ENCODE measurements around the gene CAB39. TPM values are rescaled to one million over a fixed set of nuclear protein-coding genes. Genes with fewer than 3 reads are reported as not detected.

The CAB39 gene
- total RNA-seq, 2 donors from 2014 or later: 104 to 123 TPM

DNA sequence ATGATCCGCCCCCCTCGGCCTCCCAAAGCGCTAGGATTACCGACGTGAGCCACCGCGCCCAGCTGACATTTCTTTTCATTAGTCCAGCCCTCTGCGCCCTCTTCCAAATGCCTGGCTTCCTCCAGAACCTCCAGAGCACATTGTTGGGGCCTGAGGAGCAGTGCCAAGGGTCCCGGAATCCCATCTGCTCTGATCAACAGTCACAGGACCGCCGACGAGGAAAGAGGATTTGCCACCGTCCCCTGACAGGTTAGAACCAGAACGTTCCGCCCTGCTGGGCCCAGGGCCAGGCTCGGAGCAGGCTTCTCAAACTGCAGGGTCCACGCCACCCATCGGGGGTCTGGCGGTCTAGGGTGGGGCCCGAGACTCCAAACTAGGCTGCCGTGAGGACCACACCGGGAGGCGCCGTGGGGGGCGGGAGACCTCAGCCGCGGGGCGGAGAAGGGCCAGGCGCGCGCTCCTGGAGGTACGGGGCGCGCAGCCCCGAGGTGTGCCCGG, 115.2 kb downstream of the CAB39 start:
- Mint-ChIP-seq H3K36me3 (peaks cover 0 to 6% of the 10 kb centered on the region in 2 donors), H3K27ac (no peak overlapping the region), H3K9me3 (no peaks in the 10 kb centered on the region)
- ATAC-seq: no peak
- no peak for DNase-seq (ENCODE audit: low spot score in 2 of 2)

DNA sequence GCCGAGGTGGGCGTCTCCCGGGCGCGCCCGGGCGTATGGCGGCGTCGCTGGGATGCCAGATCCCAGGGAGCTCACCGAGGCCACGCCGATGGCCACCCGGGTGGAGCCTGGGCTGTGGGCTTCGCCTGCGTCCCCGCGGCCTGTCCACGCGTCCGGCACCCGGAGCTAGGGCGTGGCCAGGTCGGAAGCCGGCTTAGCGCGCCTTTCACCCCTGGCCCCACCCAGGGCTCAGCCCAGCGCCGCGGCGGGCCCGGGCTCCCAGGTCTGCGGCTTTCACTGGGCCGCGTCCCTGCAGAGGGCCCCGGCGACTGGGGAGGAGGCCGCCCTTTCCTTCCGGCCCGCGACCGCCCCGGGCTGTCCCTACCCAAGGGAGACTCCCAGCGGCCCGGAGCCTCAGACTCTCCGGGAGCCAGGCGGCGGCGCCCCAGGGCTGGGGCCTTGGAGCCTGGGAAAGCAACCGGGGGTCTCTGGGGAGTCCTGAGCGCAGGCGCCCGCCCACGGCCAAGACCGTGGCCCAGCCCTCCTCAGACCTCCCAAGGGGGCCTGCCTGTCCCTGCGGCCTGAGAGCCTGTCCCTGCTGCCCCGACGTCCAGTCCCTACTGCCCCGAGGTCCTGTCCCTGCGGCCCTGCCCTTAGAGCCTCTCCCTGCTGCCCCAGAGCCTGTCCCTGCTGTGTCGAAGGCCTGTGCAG, 115.8 kb downstream of the CAB39 start:
- ATAC-seq (peak; percentile 40 to 95), DNase-seq (ENCODE audit: low spot score in 2 of 2) (peak in 1 of 2 donors; percentile 72)
- Mint-ChIP-seq H3K9me3 (no peaks in the 10 kb centered on the region), H3K27ac (no peak overlapping the region), H3K36me3 (peaks cover 0 to 6% of the 10 kb centered on the region in 2 donors)

DNA sequence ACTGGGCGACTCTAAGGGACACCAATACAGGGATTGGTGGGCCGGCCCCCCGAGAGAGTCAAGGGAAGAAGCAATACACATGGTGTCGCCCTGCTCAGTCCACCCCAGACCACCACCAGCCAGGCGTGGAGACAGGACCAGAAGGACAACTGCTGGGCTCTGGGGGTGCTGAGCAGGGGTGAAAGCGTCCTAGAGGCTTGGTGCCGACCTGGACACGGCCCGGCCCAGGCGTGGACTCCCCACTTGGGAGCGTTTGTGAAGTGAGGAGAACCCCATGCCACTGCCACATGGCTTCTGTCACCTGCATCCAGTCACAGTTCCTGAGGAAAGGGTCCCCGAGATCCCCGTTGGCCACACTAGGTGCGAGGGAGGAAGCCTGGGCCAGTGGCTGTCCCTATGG, 116.7 kb downstream of the CAB39 start:
- no peaks in the 10 kb centered on the region for H3K9me3 Mint-ChIP-seq
- DNase-seq (ENCODE audit: low spot score in 2 of 2) (no peak), ATAC-seq (no peak)
- peaks cover 0 to 6% of the 10 kb centered on the region in 2 donors for H3K36me3 Mint-ChIP-seq
- no peak overlapping the region for H3K27ac Mint-ChIP-seq

DNA sequence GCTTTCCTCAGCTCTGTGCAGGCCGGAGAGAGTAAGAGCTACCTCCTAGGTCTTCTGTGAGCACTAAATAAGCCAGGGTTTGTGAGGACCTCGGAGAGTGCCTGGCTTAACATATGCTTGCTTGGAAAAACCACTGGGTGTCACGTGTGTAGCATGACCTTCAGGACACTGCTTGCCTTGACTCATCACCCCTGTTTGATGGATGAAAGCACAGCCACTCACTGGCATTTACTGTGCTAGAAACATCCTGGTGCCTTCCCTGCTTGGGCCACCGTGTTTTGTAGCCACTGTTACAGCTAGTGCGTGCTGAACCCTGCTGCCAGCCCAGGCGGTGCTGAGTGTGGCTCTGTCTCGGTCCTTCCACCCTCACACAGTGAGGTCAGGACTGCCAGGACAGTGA, 117.3 kb downstream of the CAB39 start:
- H3K9me3 Mint-ChIP-seq: no peaks in the 10 kb centered on the region
- H3K27ac Mint-ChIP-seq: no peak overlapping the region
- DNase-seq (ENCODE audit: low spot score in 2 of 2): no peak
- ATAC-seq: peak; percentile 16 to 27
- peaks cover 0 to 6% of the 10 kb centered on the region in 2 donors for H3K36me3 Mint-ChIP-seq

DNA sequence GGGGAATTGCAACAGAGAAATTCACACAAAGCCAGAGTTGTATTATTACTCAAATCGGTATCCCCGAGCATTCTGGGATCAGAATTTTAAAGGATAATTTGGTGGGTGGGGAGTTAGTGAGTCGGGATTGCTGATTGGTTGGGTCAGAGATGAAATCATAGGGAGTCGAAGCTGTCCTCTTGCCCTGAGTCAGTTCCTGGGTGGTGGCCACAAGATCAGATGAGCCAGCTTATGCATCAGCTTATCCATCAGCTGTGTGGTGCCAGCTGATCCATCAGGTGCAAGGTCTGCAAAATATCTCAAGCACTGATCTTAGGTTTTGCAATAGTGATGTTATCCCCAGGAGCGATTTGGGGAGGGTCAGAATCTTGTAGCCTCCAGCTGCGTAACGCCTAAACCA, 117.8 kb downstream of the CAB39 start:
- DNase-seq (ENCODE audit: low spot score in 2 of 2) (no peak), ATAC-seq (peak in 1 of 2 donors; percentile 38)
- no peaks in the 10 kb centered on the region for H3K9me3 Mint-ChIP-seq

DNA sequence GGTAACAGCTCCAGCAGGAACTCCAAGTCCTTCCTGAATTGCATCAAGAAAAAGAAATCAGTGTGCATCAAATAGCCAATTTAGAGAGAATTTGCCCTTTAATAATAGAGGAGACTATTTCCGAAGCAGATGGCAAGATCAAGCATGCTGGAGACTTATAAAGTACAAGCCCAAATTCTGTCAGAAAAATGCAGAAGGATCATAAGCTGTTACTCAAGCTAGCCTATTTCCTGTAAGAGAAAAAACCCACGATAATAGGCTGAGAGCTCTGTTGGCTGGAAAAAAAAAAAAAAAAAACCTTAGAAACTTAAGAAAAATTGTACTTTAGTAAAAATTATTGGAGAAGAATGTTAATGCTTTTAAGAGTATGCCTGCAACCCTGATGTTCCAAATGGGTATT, 127.7 kb downstream of the CAB39 start:
- DNase-seq (ENCODE audit: low spot score in 2 of 2): no peak
- ATAC-seq: no peak
- Mint-ChIP-seq H3K9me3 (peaks cover 3 to 11% of the 10 kb centered on the region in 2 donors), H3K36me3 (peaks cover 0 to 6% of the 10 kb centered on the region in 2 donors), H3K27ac (no peak overlapping the region)

More for the DNA sequence above, 117.8 kb downstream of the CAB39 start:
- no peak overlapping the region for H3K27ac Mint-ChIP-seq
- H3K36me3 Mint-ChIP-seq: peaks cover 0 to 6% of the 10 kb centered on the region in 2 donors

DNA sequence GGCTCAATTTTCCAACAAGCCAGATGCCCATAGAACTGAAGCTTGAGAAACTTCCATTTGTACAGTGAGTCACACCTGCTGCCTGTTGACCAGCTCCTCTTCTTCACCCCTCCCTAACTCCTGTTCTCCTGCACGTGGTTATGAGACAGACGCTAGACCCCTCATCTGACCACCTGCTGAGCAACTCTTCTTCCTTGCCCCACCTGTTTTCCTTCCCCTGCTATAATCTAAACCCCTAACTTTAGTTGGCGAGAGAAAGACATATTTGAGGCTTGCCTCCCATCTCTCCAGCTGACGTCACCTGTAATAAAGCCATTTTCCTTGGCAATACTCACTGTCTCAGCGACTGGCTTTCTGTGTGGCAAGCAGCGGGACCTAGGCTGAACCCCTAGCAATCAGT, 129.8 kb downstream of the CAB39 start:
- H3K36me3 Mint-ChIP-seq: peaks cover 0 to 12% of the 10 kb centered on the region in 2 donors
- H3K27ac Mint-ChIP-seq: no peak overlapping the region
- ATAC-seq (no peak), DNase-seq (ENCODE audit: low spot score in 2 of 2) (no peak)
- peaks cover 3 to 7% of the 10 kb centered on the region in 2 donors for H3K9me3 Mint-ChIP-seq

DNA sequence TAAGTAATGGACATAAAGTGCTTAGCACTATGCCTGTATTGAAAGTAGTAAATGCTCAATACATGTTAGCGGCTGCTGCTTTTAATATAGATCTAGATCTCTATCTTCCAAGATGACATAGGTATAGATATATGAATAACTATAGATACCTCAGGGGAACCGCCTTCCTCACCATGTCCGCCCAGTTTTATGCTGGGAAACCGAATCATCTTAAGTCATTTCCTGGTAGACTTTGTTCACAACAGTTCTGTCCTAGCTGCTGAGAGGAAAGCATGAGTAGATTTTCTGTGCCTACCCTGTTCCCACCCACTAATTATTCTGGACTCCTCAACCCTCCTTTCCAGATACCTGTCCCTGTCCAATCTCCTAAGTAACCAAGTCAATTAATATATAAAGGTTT, 130.5 kb downstream of the CAB39 start:
- no peak for ATAC-seq
- peaks cover 0 to 10% of the 10 kb centered on the region in 2 donors for H3K36me3 Mint-ChIP-seq

DNA sequence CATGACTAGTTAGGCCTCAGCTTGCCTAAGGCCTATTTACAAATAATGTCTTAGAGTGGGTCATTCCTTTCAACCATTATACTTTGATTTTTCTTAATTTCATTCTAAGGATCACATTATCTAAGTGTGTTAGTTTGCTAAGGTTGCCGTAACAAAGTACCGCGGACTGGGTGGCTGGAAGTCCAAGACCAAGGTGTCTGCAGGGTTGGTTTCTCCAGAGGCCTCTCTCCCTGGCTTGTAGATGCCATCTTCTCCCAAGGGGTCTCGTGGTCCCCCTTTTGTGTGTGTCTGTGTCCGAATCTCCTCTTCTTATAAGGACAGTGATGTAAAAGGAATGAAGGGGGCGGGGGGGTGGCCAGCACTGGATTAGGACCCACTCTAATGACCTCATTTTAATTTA, 133.7 kb downstream of the CAB39 start:
- no peaks in the 10 kb centered on the region for H3K9me3 Mint-ChIP-seq
- H3K27ac Mint-ChIP-seq: no peak overlapping the region
- ATAC-seq (no peak), DNase-seq (ENCODE audit: low spot score in 2 of 2) (no peak)
- H3K36me3 Mint-ChIP-seq: peaks cover 0 to 5% of the 10 kb centered on the region in 2 donors

More for the DNA sequence above, 130.5 kb downstream of the CAB39 start:
- no peak for DNase-seq (ENCODE audit: low spot score in 2 of 2)
- H3K27ac Mint-ChIP-seq: no peak overlapping the region
- peaks cover 3 to 7% of the 10 kb centered on the region in 2 donors for H3K9me3 Mint-ChIP-seq

DNA sequence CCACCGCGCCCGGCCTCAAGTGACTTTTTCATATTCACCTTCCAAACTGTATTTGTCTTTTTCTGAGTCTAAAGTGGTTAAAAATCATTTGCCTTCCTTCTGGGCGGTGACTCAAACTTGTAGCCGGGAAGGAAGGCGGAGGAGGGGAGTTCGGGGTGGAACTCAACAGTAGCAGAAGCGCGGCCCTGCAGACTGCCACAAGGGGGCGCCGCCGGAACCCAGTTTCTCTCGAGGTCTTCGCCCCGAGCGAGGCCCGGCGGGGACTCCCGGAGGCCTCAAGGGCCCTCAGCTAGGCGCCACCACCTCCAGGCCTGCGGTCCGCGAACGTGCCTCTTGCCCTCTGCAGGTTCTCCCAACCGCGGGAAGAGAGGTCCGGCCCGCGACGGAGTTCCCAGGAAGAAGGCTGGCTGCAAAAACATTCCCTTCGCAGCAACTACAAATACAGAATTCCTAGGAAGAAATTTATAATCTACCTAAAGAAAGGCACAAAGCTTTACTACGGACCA, 135.3 kb downstream of the CAB39 start:
- DNase-seq (ENCODE audit: low spot score in 2 of 2) (peak; percentile 91 to 96), ATAC-seq (peak; percentile 93 to 95)
- Mint-ChIP-seq H3K27ac (peak overlapping the region in 1 of 2 donors; percentile 31), H3K9me3 (no peaks in the 10 kb centered on the region), H3K36me3 (peaks cover 0 to 5% of the 10 kb centered on the region in 2 donors)

DNA sequence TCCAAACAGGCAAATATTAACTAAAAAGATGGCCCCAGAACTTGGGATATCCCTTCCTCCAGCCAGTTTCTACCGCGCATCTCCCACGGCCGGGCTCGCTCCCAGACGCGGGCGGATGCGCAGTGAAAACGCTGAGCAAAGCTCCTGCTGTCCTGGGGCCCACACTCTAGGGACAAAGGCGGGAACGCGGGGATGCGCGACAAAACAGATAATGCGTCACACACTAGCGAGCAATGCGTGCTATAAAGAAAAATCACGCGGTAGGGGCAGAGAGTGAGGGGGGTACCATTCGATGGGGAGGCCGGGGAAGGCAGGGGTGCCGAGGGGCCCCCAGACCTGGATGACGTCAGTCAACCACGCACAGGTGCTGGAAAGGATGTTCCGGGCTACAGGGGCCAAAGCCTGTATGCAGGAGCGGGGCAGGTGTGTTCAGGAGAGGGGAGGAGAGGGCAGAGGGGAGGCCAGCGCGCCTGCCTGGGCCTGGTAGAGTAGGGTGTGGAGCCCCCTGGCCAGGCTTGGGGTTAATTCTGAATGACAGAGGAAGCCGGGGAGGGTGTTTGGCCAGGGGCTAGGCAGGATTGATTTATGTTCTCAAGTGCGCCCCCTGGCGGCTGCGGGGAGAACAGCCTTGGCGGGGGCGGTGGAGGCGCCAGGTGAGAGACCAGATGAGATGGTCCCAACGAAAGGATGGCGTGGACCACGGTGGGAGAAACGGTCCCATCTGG, 137.2 kb downstream of the CAB39 start:
- H3K36me3 Mint-ChIP-seq: peaks cover 0 to 5% of the 10 kb centered on the region in 2 donors
- DNase-seq (ENCODE audit: low spot score in 2 of 2) (peak in 1 of 2 donors; percentile 84), ATAC-seq (peak; percentile 34 to 61)
- no peak overlapping the region for H3K27ac Mint-ChIP-seq
- H3K9me3 Mint-ChIP-seq: no peaks in the 10 kb centered on the region

DNA sequence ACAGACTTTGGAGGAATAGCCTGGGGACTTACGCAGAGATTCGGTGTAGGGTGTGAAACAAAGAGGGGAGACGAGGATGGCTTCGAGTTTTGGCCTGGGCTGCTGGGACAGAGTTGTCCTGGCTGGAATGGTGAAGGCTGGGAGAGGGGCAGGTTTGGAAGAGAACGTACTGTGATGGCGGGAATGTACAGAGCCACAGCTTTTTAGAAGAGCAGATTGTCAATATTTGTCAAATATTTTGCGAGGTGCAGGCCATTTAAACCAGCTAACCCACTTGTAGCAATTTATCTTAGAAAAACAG, 137.7 kb downstream of the CAB39 start:
- peaks cover 0 to 5% of the 10 kb centered on the region in 2 donors for H3K36me3 Mint-ChIP-seq
- no peak overlapping the region for H3K27ac Mint-ChIP-seq
- no peak for ATAC-seq
- H3K9me3 Mint-ChIP-seq: no peaks in the 10 kb centered on the region
- no peak for DNase-seq (ENCODE audit: low spot score in 2 of 2)

DNA sequence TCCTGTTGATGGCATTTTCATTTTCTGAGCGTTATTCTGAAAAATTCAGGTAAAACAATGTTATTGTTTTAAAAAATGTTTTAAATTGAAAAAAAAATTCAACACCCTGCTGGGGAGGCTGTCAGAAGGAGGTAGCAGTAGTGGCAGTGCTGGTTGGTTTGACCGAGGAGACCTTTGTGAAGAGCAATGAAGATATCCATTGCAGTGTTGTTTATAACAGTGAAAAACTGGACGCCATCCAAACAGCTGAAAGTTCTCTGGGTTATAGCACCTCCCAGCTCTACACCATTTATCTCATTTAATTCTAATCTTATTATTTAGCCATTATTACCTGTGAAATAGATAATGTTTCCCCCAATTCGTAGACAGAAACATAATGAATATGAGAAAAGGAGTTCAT, 139.5 kb downstream of the CAB39 start:
- DNase-seq (ENCODE audit: low spot score in 2 of 2) (no peak), ATAC-seq (no peak)
- no peaks in the 10 kb centered on the region for H3K36me3 Mint-ChIP-seq
- no peaks in the 10 kb centered on the region for H3K9me3 Mint-ChIP-seq
- no peak overlapping the region for H3K27ac Mint-ChIP-seq

DNA sequence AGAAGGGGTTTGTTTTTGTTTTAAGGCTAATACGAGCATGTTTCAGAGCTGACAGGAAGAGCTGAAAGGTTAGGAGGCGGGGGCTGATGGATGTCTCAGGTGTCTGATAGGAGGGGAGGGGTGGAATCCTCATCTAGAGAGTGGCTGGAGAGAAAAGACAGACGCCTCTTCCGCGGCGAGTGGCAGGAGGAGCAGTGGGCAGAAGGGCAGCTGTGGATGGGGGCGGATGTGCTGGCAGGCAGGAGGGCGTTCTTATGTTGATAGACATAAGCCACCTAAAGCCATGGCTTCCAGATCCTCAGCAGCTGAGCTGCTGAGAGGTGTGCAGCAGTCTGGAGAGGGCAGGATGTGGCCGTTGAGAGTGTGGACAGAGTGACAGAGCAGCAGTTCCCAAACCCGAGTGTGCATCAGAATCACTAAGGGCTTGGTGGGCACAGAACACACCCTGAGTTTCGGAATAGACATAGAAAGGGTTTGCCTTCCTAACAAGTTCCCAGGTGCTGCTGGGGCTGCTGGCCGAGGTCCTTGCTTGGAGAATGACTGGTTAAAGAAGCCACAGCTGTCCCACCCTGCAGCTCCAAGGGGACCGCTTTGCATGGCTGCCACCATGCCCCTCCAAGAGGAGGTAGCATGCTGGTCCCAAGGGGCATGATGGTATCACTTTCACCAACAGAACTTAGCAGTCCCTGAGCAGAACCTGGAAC, 149.1 kb downstream of the CAB39 start:
- DNase-seq (ENCODE audit: low spot score in 2 of 2) (peak in 1 of 2 donors; percentile 37), ATAC-seq (no peak)
- no peaks in the 10 kb centered on the region for H3K36me3 Mint-ChIP-seq
- no peaks in the 10 kb centered on the region for H3K9me3 Mint-ChIP-seq
- no peak overlapping the region for H3K27ac Mint-ChIP-seq

DNA sequence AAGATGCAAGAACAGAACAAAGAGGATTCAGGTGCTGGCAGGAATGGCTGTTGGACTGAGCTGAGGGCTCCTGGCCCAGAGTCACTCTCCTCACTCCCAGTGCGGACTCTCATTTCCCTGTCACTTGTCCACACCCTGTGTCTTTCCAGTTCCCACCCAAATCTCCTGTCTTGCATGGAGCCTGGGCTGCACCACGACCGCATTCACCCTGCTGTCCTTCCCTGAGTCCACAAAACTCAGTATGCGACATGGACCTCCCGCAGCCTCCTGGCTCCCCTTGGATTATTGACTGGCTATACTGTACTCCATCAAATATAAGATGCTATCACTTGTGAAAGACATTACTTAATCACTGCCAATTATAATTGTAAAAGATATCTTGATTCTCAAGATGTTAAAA, 149.7 kb downstream of the CAB39 start:
- H3K9me3 Mint-ChIP-seq: no peaks in the 10 kb centered on the region
- DNase-seq (ENCODE audit: low spot score in 2 of 2): no peak
- H3K27ac Mint-ChIP-seq: no peak overlapping the region
- ATAC-seq: no peak
- no peaks in the 10 kb centered on the region for H3K36me3 Mint-ChIP-seq

DNA sequence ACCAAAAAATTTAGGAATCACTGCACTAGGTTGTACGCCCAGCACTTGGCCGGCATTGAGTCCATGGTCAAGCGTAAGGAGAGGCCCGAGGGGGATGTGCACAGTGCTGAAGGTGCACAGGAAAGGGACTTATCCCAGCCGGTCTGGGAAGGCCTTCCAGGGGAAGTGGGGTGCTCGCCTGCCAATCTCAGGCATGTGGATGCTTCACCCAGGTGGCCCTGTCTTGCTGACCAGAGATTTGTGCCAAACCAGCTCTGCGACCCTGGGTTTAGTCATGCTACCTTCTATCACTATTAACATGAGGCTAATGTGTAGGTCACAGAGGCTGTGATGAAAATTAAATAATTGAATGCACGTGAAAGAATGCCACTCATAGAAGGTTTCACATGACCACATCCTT, 150.4 kb downstream of the CAB39 start:
- Mint-ChIP-seq H3K27ac (no peak overlapping the region), H3K9me3 (no peaks in the 10 kb centered on the region), H3K36me3 (no peaks in the 10 kb centered on the region)
- ATAC-seq (no peak), DNase-seq (ENCODE audit: low spot score in 2 of 2) (no peak)

Data from activated naive CD4-positive, alpha-beta T cell treated with anti-CD3 and anti-CD28 coated beads, Interleukin-2, amount 50 U/mL, for 72 hours (primary cell).